NOMO-1 treated with DMSO at 0.1 percent for 48 hours (cell line): ENCODE results near the gene MPL.

Experiments used
- DNase-seq: peaks from one replicate; lab custom pipeline; 2025; ENCODE audit not compliant: unreplicated experiment; lab: John Stamatoyannopoulos, UW

The MPL gene

GRCh38 chr1:43305926-43306687 is 31.5 kb upstream of the MPL start:
- no peak for DNase-seq

GRCh38 chr1:43306688-43307457 is 30.7 kb upstream of the MPL start:
- DNase-seq = no peak

GRCh38 chr1:43307458-43308158 is 30.0 kb upstream of the MPL start:
- DNase-seq = no peak

GRCh38 chr1:43308635-43309404 is 28.8 kb upstream of the MPL start:
- no peak for DNase-seq

- DNase-seq = no peak
Measured at GRCh38 chr1:43309405-43310025, 28.1 kb upstream of the MPL start.

GRCh38 chr1:43311521-43311920 is 26.1 kb upstream of the MPL start:
- no peak for DNase-seq

- no peak for DNase-seq
Measured at GRCh38 chr1:43312212-43312623, 25.4 kb upstream of the MPL start.

GRCh38 chr1:43312663-43313515 is 24.7 kb upstream of the MPL start:
- no peak for DNase-seq

GRCh38 chr1:43313771-43314170 is 23.8 kb upstream of the MPL start:
- no peak for DNase-seq

GRCh38 chr1:43314233-43314632 is 23.4 kb upstream of the MPL start:
- no peak for DNase-seq

- no peak for DNase-seq
Measured at GRCh38 chr1:43315481-43315880, 22.1 kb upstream of the MPL start.

- DNase-seq = no peak
Measured at GRCh38 chr1:43315963-43316737, 21.5 kb upstream of the MPL start.

GRCh38 chr1:43316738-43317520 is 20.7 kb upstream of the MPL start:
- no peak for DNase-seq

GRCh38 chr1:43317817-43318471 is 19.7 kb upstream of the MPL start:
- no peak for DNase-seq

- no peak for DNase-seq
Measured at GRCh38 chr1:43318831-43319230, 18.8 kb upstream of the MPL start.

GRCh38 chr1:43319288-43319687 is 18.3 kb upstream of the MPL start:
- no peak for DNase-seq

GRCh38 chr1:43319766-43320165 is 17.9 kb upstream of the MPL start:
- no peak for DNase-seq
